C4-2B (cell line): Measurements from ENCODE around the gene RAB31.

ENCODE experiments used
- ZFX ChIP-seq: fragments of 450-650 bp; IDR thresholded peaks from 2 replicates; pipeline ENCODE4 v1.6.1; 2017
- TF ChIP-seq, protein P1 (sequence below): fragments of 450-650 bp; conservative IDR thresholded peaks from 2 replicates; pipeline ENCODE4 v1.5.1; 2017; ENCODE audit warnings: mild to moderate bottlenecking

DNA sequence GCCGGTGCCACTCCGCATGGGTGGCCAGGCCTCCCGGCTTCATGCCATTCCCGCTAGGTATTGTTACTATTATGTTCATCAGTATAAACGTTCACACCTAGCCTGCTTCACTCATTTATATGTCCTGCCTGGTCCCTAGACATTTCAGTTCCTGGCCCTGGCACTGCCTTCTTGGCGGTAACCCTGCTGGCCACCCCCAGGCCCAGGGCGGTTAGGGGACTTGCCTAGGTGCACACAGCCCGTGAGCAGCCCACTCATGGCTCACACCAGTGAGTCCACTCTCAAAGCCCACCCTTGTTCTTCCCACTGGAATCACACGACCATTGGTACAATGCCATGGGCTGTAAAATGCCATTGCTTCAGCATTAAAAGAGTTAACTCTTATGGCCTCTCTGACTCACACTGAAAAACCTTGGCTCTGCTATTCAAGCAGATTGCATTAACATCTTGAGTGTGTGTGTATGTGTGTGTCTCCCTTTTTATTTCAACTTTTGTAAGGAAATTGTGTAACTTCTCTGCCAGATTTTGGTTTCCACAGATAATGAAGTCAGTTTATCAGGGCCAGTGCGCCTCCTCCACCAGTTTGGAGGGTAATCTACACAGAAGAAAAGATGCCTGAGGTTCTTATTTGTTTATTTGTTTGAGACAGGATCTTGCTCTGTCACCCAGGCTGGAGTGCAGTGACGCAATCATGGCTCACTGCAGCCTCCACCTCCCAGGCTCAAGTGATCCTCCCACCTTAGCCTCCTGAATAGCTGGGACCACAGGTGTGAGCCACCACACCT, 74.2 kb downstream of the RAB31 start:
- TF ChIP-seq, protein P1, sequence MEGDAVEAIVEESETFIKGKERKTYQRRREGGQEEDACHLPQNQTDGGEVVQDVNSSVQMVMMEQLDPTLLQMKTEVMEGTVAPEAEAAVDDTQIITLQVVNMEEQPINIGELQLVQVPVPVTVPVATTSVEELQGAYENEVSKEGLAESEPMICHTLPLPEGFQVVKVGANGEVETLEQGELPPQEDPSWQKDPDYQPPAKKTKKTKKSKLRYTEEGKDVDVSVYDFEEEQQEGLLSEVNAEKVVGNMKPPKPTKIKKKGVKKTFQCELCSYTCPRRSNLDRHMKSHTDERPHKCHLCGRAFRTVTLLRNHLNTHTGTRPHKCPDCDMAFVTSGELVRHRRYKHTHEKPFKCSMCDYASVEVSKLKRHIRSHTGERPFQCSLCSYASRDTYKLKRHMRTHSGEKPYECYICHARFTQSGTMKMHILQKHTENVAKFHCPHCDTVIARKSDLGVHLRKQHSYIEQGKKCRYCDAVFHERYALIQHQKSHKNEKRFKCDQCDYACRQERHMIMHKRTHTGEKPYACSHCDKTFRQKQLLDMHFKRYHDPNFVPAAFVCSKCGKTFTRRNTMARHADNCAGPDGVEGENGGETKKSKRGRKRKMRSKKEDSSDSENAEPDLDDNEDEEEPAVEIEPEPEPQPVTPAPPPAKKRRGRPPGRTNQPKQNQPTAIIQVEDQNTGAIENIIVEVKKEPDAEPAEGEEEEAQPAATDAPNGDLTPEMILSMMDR: no peak
- no peak for TF ChIP-seq ZFX
